Endothelial cell of umbilical vein (primary cell): ENCODE results near the gene GGT5.

Source experiments
- CTCF ChIP-seq, 2 donors: IDR thresholded peaks; 1 replicate in 1 of 2; 2 replicates in 1 of 2; pipeline ENCODE4 v1.5.1; 2011; ENCODE audit warnings: low read length in 2 of 2, mild to moderate bottlenecking in 2 of 2, moderate library complexity in 2 of 2, control low read depth in 1 of 2, inconsistent platforms in 1 of 2, low read depth in 1 of 2; ENCODE audit not compliant: insufficient read depth in 1 of 2; ENCODE audit errors: extremely low read depth in 1 of 2
- EZH2 ChIP-seq: IDR thresholded peaks from 2 replicates; pipeline ENCODE4 v1.6.1; 2012; ENCODE audit warnings: borderline replicate concordance, low read depth, mild to moderate bottlenecking, moderate library complexity, low read length, inconsistent platforms; ENCODE audit not compliant: severe bottlenecking
- FOS ChIP-seq: IDR thresholded peaks from 2 replicates; pipeline ENCODE4 v1.6.1; 2011; ENCODE audit warnings: mild to moderate bottlenecking, low read length, moderate library complexity, borderline replicate concordance; ENCODE audit not compliant: insufficient read depth
- POLR2A ChIP-seq: IDR thresholded peaks from 2 replicates; pipeline ENCODE4 v1.6.1; 2012; ENCODE audit warnings: low read depth, mild to moderate bottlenecking, control low read depth, low read length

GRCh38 chr22:24187731-24188644 is 56.9 kb downstream of the GGT5 start:
- no peak for TF ChIP-seq CTCF (IDR thresholded peaks at IDR 0.05; ENCODE audit: extremely low read depth in 1 of 2, insufficient read depth in 1 of 2, low read depth in 1 of 2, low read length in 2 of 2)
- no peak for TF ChIP-seq EZH2
- TF ChIP-seq POLR2A = no peak
- no peak for TF ChIP-seq FOS
